Mucosa of stomach (tissue), 1 donor: ENCODE results near the gene HKDC1.

Experiments used
- H3K27me3 ChIP-seq: one replicate; pipeline ENCODE4 v1.7.0; 2013; ENCODE audit warnings: mild to moderate bottlenecking, low read length; ENCODE audit not compliant: control insufficient read depth, insufficient read depth
- H3K36me3 ChIP-seq: one replicate; pipeline ENCODE4 v1.7.0; 2013; ENCODE audit warnings: low read length; ENCODE audit not compliant: control insufficient read depth, insufficient read depth
- H3K4me1 ChIP-seq: one replicate; pipeline ENCODE4 v1.7.0; 2013; ENCODE audit warnings: mild to moderate bottlenecking, low read length; ENCODE audit not compliant: control insufficient read depth, insufficient read depth
- H3K4me3 ChIP-seq: one replicate; pipeline ENCODE4 v1.7.0; 2013; ENCODE audit warnings: low read length
- H3K9ac ChIP-seq: one replicate; pipeline ENCODE4 v1.7.0; 2013; ENCODE audit warnings: mild to moderate bottlenecking, low read length, moderate library complexity
- H3K9me3 ChIP-seq: one replicate; pipeline ENCODE4 v1.7.0; 2013; ENCODE audit warnings: mild to moderate bottlenecking, low read length, moderate library complexity; ENCODE audit not compliant: control insufficient read depth
- donor health status: Pancreatic carcinoma.

HKDC1 gene

DNA sequence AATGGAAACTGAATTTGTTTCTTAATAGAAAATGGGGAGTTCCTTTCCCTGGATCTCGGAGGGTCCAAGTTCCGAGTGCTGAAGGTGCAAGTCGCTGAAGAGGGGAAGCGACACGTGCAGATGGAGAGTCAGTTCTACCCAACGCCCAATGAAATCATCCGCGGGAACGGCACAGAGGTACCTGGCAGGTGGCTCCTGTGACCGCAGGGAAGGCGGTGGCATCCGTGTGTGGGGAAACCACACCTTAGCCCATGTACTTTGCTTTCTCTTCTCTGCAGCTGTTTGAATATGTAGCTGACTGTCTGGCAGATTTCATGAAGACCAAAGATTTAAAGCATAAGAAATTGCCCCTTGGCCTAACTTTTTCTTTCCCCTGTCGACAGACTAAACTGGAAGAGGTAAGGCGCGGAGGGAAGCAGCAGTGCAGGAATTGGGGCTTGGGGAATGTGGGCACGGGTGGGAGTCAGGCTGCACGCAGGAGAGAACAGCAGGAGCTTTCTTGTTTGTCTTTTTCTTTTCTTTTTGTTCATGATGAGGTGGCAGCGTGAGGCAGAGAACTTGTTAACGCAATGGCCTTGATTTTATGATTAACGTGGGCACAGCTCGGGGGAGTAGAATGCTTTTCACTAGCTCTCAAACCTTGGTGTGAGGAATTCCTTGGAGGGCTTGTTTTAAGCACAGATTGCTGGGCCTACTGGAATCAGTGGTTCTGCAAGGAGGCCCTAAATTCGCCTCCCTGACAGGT is 12.8 kb downstream of the HKDC1 start:
- no peaks in the 10 kb centered on the region for H3K9me3 ChIP-seq
- no peak overlapping the region for H3K4me3 ChIP-seq
- H3K27me3 ChIP-seq: no peaks in the 10 kb centered on the region
- peaks cover 23% of the 10 kb centered on the region for H3K4me1 ChIP-seq
- H3K36me3 ChIP-seq: no peaks in the 10 kb centered on the region
- H3K9ac ChIP-seq: no peak overlapping the region

DNA sequence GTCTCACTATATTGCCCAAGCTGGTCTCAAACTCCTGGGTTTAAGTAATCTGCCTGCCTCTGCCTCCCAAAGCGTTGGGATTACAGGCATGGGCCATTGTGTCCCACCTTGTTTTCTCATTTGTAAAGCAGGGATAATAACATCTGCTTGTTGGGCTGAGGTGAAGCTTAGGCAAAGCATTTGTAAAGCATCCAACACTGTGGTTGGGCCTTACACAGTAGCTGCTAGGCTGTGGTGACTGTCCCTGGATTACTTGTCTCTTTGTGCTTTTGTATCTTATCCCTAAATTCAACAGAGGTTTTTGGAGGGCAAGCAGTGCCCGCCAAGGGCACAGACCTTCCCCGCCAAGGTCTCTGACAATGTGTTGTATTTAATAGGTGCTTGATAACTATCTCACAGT is 14.3 kb downstream of the HKDC1 start:
- Histone ChIP-seq H3K9me3 (no peaks in the 10 kb centered on the region), H3K27me3 (no peaks in the 10 kb centered on the region), H3K4me3 (no peak overlapping the region), H3K9ac (no peak overlapping the region), H3K4me1 (peaks cover 15% of the 10 kb centered on the region), H3K36me3 (no peaks in the 10 kb centered on the region)

DNA sequence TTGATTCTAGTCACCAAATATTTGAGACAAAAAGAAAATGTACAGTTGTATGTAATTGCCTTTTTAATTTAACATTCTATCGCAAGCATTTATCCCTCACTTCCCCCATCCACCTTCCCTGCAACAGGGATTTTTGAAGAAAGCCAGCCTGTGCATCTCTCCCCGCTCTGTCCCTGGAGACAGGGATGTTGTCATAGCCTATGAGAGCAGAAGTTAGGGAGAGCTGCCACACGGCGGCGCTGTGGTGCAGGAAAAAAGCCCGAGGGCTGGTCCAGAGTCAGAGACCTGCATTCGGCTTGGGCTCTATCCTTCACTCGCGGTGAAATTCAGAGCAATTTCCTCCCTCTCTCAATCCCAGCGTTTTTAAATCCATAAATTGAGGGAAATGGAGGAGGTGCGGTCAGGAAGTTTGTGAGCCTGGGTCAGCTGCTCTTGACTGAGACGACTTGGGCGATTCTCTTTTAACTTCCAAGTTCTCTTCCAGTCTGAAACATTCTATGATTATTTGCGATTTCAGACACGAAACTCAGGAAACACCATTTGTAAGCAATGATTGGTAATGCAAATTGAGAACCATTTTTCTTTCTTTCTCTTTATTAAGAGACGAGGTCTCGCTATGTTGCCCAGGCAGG is 17.5 kb downstream of the HKDC1 start:
- Histone ChIP-seq H3K4me3 (no peak overlapping the region), H3K9me3 (no peaks in the 10 kb centered on the region), H3K9ac (no peak overlapping the region), H3K27me3 (no peaks in the 10 kb centered on the region), H3K36me3 (no peaks in the 10 kb centered on the region), H3K4me1 (peaks cover 6% of the 10 kb centered on the region)

DNA sequence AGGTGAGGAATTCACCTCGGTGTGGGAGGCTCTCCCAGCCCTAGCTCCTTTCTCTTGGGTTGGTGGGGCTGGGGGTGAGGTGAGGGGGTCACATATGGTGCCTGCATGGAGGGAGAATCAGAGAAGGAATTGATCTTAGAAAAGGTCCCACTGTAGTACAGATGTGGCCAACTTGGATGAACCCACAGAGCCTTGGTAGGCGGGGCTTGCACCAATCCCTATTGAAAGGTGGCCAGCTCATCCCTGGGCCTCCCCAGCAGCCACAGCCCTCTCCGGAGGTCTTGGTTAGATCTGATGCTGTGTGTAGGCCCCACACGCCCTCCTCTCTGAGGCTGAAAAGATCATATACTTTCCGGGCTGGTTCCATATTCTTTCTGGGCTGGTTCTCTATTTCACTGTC is 19.0 kb downstream of the HKDC1 start:
- Histone ChIP-seq H3K9ac (no peak overlapping the region), H3K4me3 (no peak overlapping the region), H3K27me3 (no peaks in the 10 kb centered on the region), H3K9me3 (no peaks in the 10 kb centered on the region), H3K4me1 (no peaks in the 10 kb centered on the region), H3K36me3 (no peaks in the 10 kb centered on the region)

DNA sequence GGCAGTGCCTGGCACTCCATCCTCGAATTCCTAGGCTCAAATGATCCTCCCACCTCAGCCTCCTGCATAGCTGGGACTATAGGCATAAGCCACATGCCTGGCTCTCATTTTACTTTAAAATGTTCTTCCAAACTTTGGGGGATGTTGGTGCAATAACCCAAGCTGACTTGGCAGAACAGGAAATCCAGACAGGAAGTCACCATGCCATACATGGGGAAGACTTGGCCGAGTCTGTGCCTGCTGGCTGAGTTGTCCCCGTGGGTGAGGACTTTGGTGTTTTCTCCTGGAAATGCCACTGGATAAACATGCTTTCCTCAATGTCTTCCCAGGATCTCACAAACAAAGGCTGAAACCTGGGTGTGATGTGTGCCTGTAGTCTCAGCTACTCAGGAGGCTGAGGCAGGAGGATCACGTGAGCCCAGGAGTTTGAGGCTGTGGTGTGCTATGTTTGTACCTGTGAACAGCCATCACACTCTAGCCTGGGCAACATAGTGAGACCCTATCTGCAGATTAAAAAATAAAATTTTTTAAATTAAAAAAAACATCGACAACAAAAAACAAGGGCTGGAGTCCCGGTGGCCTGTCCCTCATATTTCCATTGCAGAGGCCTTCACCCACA is 19.8 kb downstream of the HKDC1 start:
- no peaks in the 10 kb centered on the region for H3K4me1 ChIP-seq
- no peak overlapping the region for H3K9ac ChIP-seq
- H3K27me3 ChIP-seq: no peaks in the 10 kb centered on the region
- no peaks in the 10 kb centered on the region for H3K36me3 ChIP-seq
- no peaks in the 10 kb centered on the region for H3K9me3 ChIP-seq
- H3K4me3 ChIP-seq: no peak overlapping the region

DNA sequence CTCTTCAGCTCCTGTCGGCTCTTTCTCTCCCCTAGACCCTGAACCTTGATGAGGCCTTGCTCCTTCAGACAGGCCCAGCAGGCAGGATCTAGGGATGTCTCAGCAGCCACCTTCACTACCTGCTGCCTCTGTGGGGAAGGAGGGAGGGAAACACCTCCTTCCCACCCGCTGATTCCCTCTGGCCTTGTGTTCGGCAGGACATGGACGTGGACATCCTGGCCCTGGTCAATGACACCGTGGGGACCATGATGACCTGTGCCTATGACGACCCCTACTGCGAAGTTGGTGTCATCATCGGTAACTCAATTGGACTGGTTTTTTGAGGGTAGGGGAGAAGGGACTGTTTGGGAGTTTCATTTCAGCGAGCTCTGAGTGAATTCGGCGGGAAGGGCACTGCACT is 20.3 kb downstream of the HKDC1 start:
- Histone ChIP-seq H3K4me1 (no peaks in the 10 kb centered on the region), H3K27me3 (no peaks in the 10 kb centered on the region), H3K9ac (no peak overlapping the region), H3K9me3 (no peaks in the 10 kb centered on the region), H3K4me3 (no peak overlapping the region), H3K36me3 (no peaks in the 10 kb centered on the region)

DNA sequence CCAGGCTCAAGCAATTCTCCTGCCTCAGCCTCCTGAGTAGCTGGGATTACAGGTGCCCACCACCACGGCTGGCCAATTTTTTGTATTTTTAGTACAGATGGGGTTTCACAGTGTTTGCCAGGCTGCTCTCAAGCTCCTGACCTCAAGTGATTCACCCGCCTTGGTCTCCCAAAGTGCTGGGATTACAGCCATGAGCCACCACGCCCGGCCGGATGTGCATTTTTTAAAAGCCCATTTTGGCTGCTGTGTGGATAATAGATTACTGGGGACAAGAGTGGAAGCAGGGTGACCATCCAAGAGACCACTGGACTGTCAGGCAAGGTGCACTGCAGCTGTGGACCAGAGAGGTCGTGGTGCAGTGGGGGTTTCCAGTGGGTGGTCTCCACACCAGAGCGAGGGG is 21.4 kb downstream of the HKDC1 start:
- no peak overlapping the region for H3K9ac ChIP-seq
- H3K9me3 ChIP-seq: no peaks in the 10 kb centered on the region
- no peak overlapping the region for H3K4me3 ChIP-seq
- no peaks in the 10 kb centered on the region for H3K27me3 ChIP-seq
- H3K4me1 ChIP-seq: no peaks in the 10 kb centered on the region
- no peaks in the 10 kb centered on the region for H3K36me3 ChIP-seq

DNA sequence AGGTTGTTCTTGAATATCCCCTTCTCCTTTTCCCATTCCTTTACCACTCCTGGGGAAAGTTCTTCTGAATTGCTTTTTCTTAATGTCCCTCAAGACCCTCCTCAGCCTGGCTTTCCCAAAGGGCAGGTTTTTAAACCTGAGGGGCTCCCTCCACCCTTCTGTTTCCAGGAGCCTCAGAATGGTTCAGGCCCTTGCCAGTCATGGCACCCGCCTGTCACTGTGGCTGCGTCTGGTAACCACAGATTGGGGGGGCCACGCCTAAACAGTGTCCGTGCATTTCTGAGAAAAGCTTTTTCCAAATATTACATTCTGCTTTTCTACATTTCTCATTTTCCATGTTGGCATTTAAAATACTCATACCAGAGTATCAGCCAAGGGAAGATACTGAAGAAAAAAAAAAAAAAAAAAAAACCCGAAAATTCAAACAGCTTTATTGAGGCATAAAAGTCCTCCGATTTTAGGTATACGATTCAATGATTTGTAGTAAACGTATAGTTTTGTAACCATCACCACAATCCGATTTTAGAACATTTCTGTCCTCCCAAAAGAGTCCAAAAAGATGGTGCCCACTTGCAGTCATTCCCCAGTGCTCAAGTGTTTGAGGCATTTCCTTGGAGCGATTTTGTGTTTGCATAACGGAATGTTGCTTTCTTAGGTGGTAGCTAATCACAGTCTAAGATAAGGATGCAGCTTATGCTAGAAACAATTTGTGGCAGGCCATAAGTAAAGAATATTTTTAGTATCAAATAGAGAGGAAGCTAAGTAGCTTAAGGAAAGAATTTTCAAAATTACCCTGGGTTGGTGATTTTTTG is 22.1 kb downstream of the HKDC1 start:
- Histone ChIP-seq H3K36me3 (no peaks in the 10 kb centered on the region), H3K27me3 (no peaks in the 10 kb centered on the region), H3K4me1 (no peaks in the 10 kb centered on the region), H3K4me3 (no peak overlapping the region), H3K9me3 (no peaks in the 10 kb centered on the region), H3K9ac (no peak overlapping the region)

DNA sequence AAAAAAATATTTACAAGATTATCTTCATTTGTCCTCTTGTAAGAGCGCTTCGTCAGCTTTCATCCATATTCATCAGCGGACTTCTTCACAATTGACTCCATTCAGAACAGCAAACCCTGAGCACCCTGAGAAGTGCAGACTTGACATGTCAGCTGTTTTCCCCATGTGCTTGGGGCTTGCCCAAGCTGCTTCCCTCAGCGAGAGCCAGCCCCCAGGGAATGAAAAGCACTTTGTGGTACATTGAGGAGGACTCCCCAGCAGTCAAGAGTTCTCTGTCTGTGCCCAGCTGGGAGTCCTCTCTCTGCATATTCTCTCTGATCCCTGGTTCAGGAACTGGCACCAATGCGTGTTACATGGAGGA is 22.7 kb downstream of the HKDC1 start:
- Histone ChIP-seq H3K36me3 (no peaks in the 10 kb centered on the region), H3K9ac (no peak overlapping the region), H3K4me1 (no peaks in the 10 kb centered on the region), H3K9me3 (no peaks in the 10 kb centered on the region), H3K4me3 (no peak overlapping the region), H3K27me3 (no peaks in the 10 kb centered on the region)

DNA sequence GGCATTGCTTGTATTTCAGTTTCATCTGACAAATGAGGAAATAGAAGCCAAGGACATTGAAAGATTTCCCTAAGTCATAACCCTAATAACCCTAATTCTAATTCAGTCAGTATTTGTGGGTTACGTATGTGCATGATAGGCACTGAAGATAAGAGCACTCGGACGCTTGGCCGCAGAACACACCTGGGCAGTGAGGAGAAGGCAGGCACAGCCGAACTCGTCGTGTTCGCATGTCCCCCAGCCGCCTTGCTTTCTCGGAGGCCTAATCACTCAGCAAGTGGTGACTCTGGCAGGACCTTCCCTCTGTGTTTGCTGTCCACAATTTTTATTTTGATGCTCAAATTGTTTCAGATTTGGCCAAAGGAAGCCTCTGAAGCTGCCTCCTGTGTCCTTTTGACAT is 23.7 kb downstream of the HKDC1 start:
- Histone ChIP-seq H3K4me3 (no peak overlapping the region), H3K9me3 (no peaks in the 10 kb centered on the region), H3K27me3 (no peaks in the 10 kb centered on the region), H3K9ac (no peak overlapping the region), H3K4me1 (no peaks in the 10 kb centered on the region), H3K36me3 (no peaks in the 10 kb centered on the region)

DNA sequence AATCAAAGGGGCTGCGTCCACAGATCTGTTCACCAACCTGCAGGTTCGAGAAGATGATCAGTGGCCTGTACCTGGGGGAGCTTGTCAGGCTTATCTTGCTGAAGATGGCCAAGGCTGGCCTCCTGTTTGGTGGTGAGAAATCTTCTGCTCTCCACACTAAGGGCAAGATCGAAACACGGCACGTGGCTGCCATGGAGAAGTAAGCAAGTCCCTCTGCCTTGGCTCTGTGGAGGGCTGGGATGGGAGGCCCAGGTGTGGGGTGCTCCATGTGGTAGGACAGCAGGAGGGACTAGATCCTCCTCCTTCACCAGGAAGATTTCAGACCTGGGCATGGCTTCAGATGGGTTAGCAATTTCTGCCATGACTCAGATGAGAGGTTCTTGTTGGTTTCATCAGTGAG is 25.9 kb downstream of the HKDC1 start:
- Histone ChIP-seq H3K4me3 (no peak overlapping the region), H3K4me1 (no peaks in the 10 kb centered on the region), H3K9ac (no peak overlapping the region), H3K36me3 (no peaks in the 10 kb centered on the region), H3K9me3 (no peaks in the 10 kb centered on the region), H3K27me3 (no peaks in the 10 kb centered on the region)
